NOMO-1 (cell line): Measurements from ENCODE around the gene CSK.

ENCODE experiments used
- DNase-seq, 2 experiments: peaks; one replicate each; lab custom pipeline; 2025; ENCODE audit not compliant: unreplicated experiment in 2 of 2; lab: John Stamatoyannopoulos, UW

CSK gene

DNA sequence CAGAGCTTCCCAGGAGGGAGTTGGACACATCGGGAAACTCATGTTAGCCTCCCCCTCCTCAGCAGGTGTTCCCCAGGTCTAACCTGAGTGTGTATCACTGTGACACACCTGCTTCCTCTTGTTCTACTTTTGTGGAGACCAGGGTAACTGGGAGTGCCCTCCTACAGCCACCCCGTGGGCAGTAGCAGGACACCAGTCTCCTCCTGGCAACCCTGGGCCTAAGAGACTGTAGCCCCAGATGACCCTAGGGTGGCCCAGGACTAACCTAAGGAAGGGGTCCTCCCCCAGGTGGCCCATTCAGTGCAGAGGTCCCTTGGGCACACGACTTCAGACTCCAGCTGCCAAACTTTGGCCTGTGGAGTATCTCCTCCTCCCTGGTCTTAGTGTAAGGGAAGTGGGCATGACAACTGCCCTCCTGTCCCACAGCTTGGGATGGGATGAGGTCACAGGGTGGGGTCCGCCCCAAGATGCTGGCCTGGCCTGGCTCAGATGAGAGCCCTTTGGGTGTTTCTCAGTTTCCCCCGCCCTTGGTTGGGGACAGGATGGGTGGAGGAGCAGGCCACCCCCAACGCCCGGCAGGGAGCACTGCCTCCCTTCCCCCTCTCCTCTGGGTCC lies 4.8 kb downstream of the CSK start:
- no peak for DNase-seq

DNA sequence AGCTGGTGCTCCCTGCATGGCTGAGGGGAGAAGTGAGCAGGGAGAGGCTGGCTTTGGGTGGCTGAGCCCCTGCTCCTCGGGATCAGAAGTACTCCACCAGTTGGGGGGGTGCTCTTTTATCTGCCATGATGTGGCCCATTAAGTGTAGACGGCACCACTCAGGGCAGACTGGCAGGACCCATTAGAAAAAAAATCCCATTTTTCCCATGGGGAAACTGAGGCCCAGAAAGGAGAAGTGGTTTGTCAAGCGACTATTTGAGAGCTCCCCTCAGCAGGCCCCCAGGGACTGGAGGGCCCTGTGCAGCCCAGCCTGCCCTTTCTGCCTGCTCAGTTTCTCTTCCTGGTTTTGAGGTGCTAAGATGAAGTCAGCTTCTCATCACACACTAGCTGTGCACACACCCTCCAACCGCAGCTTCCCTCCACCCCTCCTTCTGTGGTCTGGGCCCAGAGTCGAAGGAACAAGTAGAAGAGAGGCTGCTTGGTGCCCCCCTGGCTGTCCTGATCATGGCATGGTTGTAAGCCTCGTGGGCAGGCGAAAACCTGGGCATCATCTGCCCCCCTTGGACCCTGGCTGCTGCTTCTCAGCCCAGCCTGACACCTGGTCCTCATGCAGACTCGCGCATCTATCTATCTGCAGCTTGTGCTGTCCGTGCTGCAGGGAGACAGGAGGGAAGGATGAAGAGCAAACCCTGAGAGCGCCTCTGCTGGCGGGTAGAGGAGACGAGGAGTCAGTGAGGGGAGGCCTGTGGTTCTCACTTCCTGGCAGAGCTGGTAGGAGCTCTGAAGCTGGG lies 5.6 kb downstream of the CSK start:
- peak; percentile 98 for DNase-seq

DNA sequence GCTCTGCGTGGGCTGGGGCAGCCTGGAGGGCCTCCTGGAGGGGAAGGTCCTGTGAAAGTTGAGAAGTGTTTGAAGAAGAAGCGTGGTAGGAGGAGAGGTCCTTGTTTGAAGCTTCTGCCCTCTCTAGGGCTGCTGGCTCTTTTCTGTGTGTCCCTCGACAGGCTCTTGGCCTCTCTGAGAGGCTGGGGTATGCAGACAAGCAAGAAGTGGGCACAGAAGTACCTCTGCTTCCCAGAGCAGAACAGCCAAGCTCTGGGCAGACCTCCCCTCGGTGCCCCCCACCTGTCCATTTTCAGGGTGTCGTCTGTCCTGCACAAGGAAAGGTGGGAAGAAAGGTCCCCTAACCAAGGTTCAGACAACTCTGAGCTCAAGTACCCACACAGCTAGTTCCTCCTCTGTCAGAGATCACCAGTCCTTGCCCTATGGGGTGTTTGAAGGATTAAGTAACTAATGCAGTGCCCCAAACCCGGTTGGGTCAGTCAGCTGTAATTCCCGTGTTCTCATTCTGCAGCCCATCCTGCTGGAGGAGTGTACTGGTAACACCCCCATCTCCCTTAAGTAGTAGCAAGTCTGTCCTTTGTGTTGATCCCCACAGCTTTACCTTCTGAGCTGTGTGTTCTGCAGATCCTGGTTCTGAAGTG lies 6.3 kb downstream of the CSK start:
- peak in 1 of 2 experiments; percentile 59 for DNase-seq

DNA sequence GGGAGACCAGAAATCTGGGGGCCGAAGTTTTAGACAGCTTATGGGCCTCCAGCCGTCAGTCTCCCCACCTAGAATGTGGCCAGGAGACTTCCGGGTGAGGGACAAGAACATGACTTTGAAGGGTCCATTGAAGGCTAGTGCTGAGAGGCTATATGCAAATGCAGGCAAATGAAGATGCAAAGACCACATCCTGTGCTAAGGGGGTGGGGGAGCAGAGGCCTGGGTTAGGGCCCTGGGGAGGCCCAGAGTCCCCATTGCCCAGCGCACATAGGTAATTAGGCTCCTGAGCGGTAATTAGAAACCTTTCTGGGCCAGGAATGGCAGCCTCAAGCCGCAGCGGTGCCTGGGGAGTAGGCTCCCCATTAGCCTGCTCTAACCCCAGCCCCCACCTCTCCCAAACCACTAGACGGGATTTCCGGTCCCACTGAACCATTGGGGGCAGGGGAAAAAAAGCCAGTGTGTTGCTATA lies 6.8 kb downstream of the CSK start:
- peak; percentile 37 to 50 for DNase-seq

DNA sequence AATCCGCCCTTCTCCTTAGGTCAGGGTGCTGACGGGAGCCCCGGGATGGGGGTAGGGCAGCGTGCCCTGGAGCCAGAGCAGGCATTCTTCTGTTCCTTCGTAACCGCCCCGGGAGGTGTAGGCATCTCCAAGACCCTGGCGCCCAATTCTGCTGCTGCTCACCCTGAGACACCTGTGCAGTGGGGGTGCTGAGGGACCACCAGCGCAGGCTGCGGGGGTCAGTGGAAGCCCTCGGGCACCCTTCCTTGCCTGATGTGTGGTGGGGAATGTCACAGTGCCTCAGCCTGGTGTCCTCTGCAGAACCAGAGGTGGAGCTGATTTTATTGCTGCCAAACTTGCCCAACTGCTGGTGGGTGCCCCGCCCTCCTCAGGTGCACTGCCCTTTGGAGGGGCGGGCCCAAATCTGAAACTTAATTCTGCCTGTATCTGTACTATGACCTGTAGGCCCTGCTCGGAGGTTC lies 7.3 kb downstream of the CSK start:
- DNase-seq = peak; percentile 45 to 67

DNA sequence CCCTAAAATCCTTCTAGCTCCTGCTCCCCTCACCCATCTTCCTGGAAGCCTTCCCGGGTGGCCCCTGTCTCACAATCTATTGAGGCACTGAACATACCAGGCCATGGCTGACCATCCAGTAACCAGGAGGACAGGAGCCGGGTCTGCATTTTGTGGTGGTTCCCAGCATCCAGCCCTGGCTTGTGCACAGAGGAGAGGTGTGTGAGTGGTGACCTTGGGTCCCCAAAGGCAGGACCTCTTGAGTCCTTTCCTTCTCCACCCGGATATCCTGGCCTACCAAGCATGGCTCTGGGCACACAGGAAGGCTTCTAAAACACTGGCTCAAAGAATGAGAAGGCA lies 7.8 kb downstream of the CSK start:
- no peak for DNase-seq

DNA sequence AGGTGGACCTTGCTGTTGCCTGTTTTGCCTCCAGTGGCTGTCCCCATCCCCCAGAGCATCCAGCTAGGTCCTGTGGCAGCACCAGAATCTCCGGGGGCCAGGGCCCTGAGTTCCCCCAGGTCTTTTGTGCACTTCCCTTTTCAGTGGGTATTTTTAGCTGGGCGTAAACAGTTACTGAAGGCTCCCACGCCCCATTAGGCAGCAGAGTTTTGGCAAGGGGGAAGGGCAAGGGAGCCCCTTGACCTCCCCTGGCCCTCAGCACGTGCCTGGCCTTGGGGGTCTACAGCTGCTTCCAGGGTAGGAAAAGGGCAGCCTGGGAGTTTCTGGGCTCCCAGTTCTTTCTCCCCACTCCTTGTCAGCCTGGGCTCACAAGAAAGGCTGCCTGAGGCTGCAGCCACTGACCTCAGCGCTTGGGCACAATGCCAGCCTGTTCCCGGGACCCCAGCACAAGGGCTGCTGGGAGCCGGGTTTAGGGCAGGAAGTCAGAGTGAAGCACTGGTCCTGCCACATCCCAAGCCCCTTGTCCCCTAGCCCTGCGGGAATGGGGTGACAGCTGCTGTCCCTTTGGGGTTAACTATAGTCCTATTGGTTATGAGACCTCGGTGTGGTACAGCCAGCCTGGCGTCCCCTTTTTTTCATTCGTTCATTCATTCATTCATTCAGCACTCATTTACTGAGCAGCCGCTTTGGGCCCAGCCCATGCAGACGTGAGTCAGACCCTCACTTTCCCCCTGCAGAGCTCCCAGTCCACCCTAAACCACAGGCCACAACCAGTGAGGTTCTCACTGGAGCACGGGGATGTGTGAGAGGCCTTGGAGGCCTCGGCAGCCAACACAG lies 8.4 kb downstream of the CSK start:
- peak; percentile 88 to 91 for DNase-seq

DNA sequence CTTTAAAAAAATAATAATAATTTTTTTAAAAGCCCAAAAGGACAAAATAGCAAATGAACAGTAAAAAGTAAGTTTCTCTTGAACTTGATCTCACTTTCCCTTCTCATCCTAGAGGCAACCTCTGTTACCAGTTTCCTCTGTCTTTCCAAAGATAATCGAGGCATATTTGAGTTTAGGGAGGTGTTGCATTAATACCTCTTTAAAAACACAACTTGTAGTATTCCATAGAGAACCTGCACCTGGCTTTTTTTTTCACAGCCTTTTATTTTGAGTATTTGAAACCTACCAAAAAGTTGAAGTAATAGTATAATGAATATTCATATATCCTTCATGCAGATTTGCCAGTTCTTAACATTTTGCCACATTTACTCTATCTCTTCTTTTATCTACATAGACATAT lies 9.1 kb downstream of the CSK start:
- DNase-seq = no peak

DNA sequence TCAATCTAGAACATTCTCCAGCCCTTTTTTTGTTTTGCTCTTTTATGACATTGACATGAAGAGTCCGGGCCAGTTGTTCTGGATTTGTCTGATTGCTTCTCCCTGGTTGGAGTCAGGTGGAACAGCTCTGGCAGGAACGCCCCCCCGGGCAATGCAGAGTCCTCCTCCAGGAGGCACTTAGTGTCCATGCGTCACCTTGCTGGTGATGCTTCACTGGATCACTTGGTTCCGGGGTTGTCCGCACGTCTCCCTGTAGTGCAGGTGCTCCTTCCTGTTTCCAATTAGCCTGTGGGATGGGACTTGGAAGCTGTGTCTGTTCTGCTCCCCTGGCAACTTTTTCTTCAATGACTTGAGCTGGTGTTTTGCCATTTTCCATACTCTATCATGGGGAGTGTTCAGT lies 9.8 kb downstream of the CSK start:
- DNase-seq = no peak

DNA sequence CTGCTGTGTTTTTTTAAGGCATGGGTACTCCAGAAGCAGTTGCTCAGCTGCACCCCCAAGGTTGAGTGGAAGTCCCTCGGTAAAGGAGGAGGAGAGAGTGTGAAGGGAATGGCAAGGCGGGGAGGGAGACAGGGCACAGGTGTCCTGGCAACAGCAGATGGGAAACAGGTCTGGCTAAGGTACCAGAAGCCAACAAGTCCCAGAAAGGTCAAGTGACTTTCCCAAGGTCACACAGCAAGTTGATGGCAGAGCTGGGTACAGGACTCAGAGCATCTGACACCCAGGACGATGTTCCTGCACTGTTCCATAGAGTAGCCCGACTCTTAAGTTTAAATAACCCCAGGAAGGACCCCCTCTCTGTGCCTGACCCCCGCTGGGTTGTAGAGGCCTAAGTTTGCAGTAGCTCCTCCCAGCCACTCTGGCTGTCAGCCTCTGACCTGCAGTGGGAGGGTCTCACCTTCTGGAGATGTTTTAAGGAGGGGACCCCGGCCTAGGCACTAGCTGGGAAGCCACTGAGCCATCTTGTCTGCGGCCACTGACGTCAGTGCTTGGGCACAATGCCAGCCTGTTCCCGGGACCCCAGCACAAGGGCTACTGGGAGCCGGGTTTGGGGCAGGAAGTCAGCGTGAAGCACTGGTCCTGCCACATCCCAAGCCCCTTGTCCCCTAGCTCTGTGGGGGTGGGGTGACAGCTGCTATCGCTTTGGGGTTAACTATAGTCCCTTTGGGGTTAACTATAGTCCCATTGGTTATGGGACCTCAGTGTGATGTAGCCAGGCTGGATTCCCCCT lies 10.5 kb downstream of the CSK start:
- no peak for DNase-seq

DNA sequence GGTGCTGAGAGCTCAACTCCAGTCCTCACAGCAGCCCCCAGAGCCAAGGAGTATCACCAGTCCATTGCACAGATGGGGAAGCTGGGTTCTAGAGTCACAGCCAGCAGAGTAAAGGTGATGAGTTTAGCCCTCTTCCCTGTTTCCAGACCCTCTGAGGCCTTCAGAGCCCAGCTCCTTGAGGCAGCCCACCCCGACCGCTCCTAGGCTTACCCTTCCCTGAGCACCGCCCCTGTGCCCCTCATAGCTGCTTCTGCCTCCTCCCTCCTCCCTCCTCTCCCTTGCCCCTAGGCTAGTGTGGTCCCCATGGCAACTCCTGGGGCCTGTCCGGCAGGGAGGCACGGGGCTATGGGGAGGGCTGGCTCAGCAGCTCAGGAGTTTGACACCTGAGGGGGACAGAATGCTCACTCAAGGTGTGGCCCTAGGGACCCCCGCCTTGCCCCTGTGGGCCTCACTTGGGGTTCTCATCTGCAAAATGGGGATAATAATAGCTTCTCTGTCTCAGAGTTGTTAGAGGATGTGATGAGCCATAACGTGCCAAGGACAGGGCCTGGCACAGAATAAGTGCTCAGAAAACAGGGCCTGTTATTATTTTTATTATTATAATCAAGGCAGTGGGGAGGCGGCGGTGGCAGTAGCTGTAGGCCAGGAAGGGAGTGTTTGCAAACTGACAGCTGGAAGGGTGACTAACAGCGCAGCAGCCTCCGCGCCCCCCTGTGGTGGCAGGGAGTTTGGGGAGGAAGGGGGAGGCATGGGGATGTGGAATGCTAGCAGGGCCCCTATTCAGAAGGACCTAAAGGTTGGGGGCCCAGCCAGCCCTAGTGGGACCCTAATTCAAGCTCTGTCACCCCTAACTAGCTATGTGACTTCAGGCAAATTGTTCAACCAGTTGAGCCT lies 11.5 kb downstream of the CSK start:
- no peak for DNase-seq

DNA sequence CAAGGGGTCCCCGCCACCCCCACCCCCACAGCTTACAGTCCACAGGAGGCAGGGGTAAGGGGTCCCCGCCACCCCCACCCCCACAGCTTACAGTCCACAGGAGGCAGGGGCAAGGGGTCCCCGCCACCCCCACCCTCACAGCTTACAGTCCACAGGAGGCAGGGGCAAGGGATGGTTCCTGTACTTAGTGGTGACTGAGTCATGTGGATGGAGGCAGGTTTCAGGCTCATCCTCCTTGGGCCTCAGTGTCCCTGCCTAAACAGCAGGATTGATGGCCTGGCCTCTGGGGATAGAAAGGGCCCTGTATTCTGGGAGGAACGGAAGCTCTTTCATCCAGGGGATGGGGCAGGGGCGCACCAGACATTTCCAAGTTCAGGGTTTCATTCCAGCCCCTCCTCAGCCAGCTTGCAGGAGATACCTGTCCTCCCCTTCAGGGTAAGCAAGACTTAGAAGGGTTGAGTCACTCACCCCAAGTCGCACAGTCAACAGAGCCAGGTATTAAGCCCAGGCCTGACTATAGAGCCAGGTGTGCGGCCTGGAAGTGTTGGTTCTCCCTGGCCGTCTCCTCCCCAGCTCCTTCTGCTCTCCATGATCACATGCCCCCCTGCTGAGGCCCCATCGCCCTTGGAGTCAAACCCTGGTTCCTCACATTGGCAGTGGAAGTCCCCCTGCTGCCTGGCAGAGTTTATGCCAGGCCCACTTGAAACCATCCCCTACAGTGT lies 12.5 kb downstream of the CSK start:
- DNase-seq = no peak

DNA sequence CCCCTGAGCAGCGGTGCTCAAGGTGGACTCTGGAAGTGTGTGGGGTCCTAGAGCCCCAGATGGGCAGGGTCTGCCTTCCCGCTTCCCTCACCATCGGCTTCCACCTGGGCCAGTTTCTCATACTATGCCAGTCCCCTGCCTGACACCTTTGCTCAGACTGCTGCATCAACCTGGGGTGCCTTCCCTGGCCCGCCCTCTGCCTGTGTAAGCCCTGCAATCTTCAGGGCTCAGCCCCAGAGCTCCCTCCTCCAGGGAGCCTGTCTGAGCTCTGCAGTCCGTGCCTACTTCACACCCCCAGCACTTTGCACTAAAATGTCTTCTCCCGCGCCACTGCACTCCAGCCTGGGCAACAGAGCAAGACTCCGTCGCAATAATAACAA lies 13.1 kb downstream of the CSK start:
- DNase-seq = no peak

DNA sequence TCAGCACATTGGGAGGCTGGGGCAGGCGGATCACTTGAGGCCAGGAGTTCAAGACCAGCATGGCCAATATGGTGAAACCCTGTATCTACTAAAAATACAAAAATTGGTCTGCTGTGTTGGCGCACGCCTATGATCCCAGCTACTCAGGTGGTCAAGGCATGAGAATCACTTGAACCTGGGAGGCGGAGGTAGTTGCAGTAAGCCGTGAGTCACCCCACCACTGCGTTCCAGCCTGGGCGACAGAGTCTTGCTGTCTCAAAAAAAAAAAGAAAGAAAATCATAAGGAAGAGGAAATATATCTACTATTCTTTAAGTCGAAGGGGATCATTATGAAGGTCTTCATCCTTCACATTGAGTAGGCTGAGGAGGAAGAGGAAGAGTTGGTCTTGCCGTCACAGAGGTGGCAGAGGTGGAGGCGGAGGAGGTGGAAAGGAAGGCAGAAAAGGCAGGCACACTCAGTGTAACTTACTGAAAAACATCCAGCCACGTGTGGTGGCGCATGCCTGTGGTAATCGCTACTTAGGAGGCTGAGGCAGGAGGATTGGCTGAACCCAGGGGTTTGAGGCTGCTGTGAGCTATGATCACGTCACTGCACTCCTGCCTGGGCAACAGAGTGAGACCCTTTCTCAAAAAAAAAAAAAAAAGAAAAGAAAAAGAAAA lies 14.2 kb downstream of the CSK start:
- no peak for DNase-seq

DNA sequence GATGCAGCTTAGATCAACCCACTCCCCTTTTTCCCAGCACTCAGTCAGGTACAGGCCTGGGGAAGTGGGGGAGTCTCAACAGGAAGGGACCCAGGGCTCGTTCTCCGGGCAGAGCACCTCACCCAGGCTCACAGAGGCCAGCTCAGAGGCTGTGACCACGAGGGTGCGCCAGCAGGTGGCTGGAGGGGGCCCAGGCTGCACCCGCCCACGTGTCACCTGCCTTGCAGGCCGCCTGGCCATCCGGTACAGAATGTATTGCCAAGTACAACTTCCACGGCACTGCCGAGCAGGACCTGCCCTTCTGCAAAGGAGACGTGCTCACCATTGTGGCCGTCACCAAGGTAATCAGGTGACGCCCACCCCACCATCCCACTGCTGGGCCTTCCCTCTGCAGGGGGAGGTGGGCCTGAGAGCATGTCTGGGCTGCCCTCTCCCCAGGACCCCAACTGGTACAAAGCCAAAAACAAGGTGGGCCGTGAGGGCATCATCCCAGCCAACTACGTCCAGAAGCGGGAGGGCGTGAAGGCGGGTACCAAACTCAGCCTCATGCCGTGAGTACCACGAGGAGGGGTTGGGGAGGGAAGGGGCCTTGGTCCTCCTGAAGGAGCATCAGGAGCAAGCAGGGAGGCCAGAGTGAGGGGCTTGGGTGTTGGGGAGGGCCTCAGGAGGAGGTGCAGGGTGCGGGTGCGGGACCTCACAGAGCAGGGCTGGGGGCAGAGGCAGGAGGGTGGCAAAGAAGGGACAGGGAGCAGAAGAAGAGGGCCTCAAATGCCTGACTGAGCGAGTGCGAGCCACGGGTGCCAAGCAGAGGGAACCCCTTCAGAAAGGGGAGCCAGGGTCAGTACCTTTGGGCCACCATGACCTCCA lies 16.7 kb downstream of the CSK start:
- DNase-seq = no peak

DNA sequence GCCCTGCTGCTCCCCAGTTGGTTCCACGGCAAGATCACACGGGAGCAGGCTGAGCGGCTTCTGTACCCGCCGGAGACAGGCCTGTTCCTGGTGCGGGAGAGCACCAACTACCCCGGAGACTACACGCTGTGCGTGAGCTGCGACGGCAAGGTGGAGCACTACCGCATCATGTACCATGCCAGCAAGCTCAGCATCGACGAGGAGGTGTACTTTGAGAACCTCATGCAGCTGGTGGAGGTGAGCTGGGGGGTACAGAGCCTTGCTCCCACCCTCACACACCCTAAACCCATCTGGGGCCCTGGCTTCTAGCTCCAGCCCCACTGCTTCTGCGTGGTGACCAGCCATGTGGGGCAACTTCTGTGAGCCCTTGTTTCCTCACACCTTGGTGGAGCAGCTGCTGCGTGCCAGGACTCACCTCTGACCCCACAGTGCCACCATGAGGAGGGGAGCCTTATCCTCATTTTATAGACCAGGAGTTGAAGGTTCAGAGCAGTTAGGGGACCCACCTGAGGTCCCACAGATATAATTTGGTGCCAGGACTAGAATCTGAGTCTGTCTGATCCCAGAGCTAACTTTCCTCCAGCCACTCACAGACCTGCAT lies 17.5 kb downstream of the CSK start:
- DNase-seq = peak; percentile 41 to 44
